OCI-LY7 (cell line): ENCODE measurements around the gene KCNMA1.

Experiments
- EZH2phosphoT487 ChIP-seq: fragments of 200-600 bp; sonication (generic); IDR thresholded peaks from 2 replicates; pipeline ENCODE4 v1.6.1; 2018; ENCODE audit warnings: low read depth, borderline replicate concordance, mild to moderate bottlenecking, mixed run types, antibody characterized with exemption, low read length, moderate library complexity, mixed read lengths
- TF ChIP-seq, protein P1 (sequence below): fragments of 200-600 bp; sonication (generic); conservative IDR thresholded peaks from 2 replicates; pipeline ENCODE4 v1.5.1; 2014; ENCODE audit warnings: mild to moderate bottlenecking, antibody characterized with exemption, low read length, moderate library complexity, mixed read lengths

GRCh38 chr10:77550378-77550777 lies 87.2 kb downstream of the KCNMA1 start:
- no peak for TF ChIP-seq EZH2phosphoT487
- TF ChIP-seq, protein P1, sequence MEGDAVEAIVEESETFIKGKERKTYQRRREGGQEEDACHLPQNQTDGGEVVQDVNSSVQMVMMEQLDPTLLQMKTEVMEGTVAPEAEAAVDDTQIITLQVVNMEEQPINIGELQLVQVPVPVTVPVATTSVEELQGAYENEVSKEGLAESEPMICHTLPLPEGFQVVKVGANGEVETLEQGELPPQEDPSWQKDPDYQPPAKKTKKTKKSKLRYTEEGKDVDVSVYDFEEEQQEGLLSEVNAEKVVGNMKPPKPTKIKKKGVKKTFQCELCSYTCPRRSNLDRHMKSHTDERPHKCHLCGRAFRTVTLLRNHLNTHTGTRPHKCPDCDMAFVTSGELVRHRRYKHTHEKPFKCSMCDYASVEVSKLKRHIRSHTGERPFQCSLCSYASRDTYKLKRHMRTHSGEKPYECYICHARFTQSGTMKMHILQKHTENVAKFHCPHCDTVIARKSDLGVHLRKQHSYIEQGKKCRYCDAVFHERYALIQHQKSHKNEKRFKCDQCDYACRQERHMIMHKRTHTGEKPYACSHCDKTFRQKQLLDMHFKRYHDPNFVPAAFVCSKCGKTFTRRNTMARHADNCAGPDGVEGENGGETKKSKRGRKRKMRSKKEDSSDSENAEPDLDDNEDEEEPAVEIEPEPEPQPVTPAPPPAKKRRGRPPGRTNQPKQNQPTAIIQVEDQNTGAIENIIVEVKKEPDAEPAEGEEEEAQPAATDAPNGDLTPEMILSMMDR = no peak
